Myocyte (in vitro differentiated cells): ENCODE results near the gene RAB35. TPM values are rescaled to one million over a fixed set of nuclear protein-coding genes. Genes with fewer than 3 reads are reported as not detected.
"Not testable (repeated sequence)": the region's sequence is repeated elsewhere in the genome, so short reads cannot be mapped to it uniquely, and the experiment has no call there.

Experiments
- DNase-seq: peaks from one replicate; pipeline ENCODE4 v3.0.0-alpha.2; 2012; ENCODE audit warnings: low read depth
- microRNA-seq: library from miRNA; unstranded; fragments of <30 nt; microRNA quantifications from one replicate; pipeline ENCODE4, GENCODE V29; 2016
- total RNA-seq: library from RNA; depleted of rRNA; stranded (reverse); fragments of >200 nt; gene quantifications from 2 replicates; pipeline ENCODE4 v1.2.3, GENCODE V29; 2014

The RAB35 gene
- total RNA-seq, 1 donor from 2014 or later: 20.8 TPM

GRCh38 chr12:120061575-120062214 is 54.9 kb downstream of the RAB35 start:
- no peak for DNase-seq

DNA sequence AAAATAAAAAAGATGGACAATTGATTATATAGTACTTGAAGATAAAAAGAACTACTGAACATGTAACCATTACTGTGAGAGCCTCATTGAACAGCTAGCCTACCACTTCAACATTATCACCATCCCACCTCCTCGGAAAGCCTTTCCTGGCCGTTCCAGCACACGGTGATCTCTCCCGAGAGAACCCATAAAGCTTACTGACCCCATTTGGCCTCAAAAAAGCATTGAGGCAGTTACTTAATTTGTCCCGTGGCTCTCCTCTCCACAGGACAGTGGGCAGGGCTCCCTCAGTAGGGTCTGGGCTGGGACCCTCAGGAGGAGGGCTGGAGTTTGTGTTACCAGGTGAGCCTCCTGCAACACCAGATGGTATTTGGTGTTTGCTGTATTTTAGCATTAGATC is 55.8 kb downstream of the RAB35 start:
- DNase-seq: no peak

DNA sequence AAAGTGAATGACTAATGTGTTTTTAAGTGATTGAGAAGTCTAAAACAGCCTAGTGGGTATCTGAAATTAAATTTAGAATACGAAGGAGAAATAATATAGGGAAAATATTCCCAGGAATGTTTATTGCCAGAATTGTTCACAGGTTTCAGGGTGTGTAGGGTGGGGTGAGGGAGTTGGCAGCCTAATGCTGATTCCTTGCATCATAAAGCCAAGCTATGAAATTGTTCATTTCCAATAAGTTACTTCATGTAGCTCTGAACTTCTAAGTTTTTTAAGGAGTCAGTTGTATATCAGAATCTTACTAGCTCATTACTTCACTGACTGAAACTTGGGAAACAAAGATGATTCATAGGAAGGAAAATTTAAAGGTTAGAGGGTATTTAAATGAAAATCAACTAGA is 56.4 kb downstream of the RAB35 start:
- DNase-seq: no peak

DNA sequence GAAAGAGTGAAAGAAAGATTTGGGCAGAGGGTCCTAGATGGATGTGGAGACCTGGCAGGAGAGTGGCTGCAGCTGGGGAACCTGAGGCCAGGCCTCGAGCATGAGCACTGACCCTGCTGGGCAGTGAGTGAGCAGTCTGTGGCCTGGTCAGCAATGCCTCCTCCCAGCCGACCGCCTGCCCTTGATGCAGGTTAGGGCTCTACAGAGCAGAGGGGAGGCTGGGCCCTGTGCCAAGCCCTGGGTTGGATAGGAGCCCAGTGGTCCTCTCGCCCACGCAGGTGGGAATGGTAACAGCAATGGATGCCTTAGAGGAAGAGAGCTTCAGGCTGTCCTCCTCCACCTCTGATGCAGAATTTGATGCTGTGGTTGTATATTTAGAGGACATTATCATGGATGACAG is 59.8 kb downstream of the RAB35 start:
- DNase-seq: no peak

- no peak for DNase-seq
Observed at GRCh38 chr12:120055231-120056000, 61.1 kb downstream of the RAB35 start.

DNA sequence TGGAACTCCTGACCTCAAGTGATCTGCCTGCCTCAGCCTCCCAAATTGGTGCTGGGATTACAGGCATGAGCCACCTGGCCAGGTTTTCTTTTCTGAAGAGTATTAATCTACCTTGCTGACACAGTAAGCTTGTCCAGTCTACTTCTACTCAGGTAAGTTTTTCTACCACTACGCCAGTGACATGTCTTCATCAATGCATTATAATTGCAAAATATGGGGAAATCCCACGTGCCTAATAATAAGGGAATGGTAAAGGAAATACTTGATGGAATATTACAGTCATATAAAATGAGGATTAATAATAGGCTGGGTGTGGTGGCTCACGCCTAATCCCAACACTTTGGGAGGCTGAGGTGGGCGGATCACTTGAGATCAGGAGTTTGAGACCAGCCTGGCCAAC is 62.3 kb downstream of the RAB35 start:
- no peak for DNase-seq

DNA sequence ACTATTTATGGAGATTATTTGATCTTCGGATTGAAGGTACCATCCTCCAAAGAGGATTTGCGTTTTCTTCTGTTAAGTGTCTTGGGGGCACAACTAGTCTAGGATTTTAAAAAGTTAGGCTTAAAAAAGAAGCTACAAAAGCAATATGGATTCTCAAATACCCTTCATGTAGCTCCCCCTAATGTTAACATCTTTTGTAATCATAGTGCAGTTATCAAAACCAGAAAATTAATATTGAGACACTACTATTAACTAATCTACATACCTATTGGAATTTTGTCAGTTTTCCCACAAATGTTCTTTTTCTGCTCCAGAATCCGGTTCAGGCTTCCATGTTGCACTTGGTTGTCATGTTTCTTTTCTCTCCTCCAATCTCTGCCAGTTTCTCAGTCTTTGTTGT is 65.0 kb downstream of the RAB35 start:
- no peak for DNase-seq

- no peak for DNase-seq
Observed at GRCh38 chr12:120049426-120049825, 67.1 kb downstream of the RAB35 start.

- no peak for DNase-seq
Observed at GRCh38 chr12:120048263-120048662, 68.3 kb downstream of the RAB35 start.

DNA sequence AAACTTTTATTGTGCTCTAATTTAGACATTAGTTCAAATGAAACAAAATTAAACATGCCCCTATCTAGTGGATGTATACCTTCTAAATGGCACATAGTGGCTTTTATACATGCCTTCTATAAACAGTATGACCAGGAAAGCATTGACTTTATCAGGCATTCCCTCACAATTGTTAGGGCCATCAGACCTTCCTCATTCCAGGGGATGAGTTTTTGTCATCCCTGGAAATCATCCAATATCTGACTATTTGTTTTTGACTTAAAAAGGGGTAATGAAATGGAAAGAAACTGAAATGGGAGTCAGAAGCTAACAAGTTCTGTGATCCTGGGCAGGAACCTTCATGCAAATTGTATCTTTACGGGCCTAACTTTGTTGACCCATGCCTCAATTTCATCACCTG is 69.5 kb downstream of the RAB35 start:
- DNase-seq: no peak

DNA sequence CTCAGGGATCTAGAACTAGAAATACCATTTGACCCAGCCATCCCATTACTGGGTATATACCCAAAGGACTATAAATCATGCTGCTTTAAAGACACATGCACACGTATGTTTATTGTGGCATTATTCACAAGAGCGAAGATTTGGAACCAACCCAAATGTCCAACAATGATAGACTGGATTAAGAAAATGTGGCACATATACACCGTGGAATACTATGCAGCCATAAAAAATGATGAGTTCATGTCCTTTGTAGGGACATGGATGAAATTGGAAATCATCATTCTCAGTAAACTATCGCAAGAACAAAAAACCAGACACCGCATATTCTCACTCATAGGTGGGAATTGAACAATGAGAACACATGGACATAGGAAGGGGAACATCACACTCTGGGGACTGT is 71.2 kb downstream of the RAB35 start:
- DNase-seq: not testable (repeated sequence)

Small RNAs within 50 kb of the gene (microRNA-seq; reads per million reads assigned to microRNA genes)
- not detected for gene MIR4498

Other genes starting within 250 kb of the RAB35 start
- gene CIT, start 239.4 kb downstream of the RAB35 start, total RNA-seq: 4.7 and 5.6 TPM in 2 replicates
- 0.88 and 2.5 TPM in 2 replicates for gene BICDL1, start 127.5 kb downstream of the RAB35 start, total RNA-seq
- 59.2 and 61.9 TPM in 2 replicates for gene GCN1, start 78.0 kb upstream of the RAB35 start, total RNA-seq
- 2,822 and 3,245 TPM in 2 replicates for gene RPLP0, start 84.4 kb upstream of the RAB35 start, total RNA-seq
- gene PXN, start 149.0 kb upstream of the RAB35 start, total RNA-seq: 98.8 and 128 TPM in 2 replicates
- gene RNU4-2, start 175.2 kb upstream of the RAB35 start, total RNA-seq: not detected in 2 replicates
- not detected in 2 replicates for gene RNU4-1, start 176.5 kb upstream of the RAB35 start, total RNA-seq
- gene SIRT4, start 185.6 kb upstream of the RAB35 start, total RNA-seq: 4.5 and 5.6 TPM in 2 replicates
- not detected in 2 replicates for gene PLA2G1B, start 211.0 kb upstream of the RAB35 start, total RNA-seq